GM12892 (cell line): Measurements from ENCODE around the gene GRAMD1A.

Experiments
- POLR2A ChIP-seq: IDR thresholded peaks from 2 replicates; pipeline ENCODE4 v1.6.1; 2011; ENCODE audit warnings: low read depth, low read length, control low read depth
- POLR2AphosphoS5 ChIP-seq: IDR thresholded peaks from 2 replicates; pipeline ENCODE4 v1.6.1; 2011; ENCODE audit warnings: low read depth, low read length, control low read depth
- TAF1 ChIP-seq: IDR thresholded peaks from 2 replicates; pipeline ENCODE4 v1.6.1; 2011; ENCODE audit warnings: low read depth, mild to moderate bottlenecking, control low read depth, low read length, borderline replicate concordance

GRCh38 chr19:35011737-35012682 lies 11.9 kb downstream of the GRAMD1A start:
- TF ChIP-seq POLR2A (no peak), POLR2AphosphoS5 (no peak), TAF1 (no peak)
